ENCODE data around the gene KRTAP6-1.

KRTAP6-1 gene

GRCh38 chr21:30613836-30614235 lies at the start of gene KRTAP6-1:
KRTAP6-1 (minus strand) TSS chr21:30613930; CDS start chr21:30613904, 26 bp downstream.
- H3K36me3 ChIP-seq (ENCODE audit: insufficient read depth, low read length), result no peaks in the 10 kb centered on the region
- H3K27me3 ChIP-seq (ENCODE audit: insufficient read depth, low read length, poor library complexity, severe bottlenecking), result no peaks in the 10 kb centered on the region
- no peak within 1 kb of the TSS for H3K9ac ChIP-seq (ENCODE audit: low read depth, low read length, poor library complexity, severe bottlenecking)
- no peaks in the 10 kb centered on the region for H4K20me1 ChIP-seq (ENCODE audit: insufficient read depth, low read length, poor library complexity, severe bottlenecking)
- TF ChIP-seq EZH2phosphoT487 (IDR thresholded peaks at IDR 0.05; ENCODE audit: borderline replicate concordance) (no peak), CTCF (conservative IDR thresholded peaks at IDR 0.05; ENCODE audit: low read length) (no peak)
- no peaks in the 10 kb centered on the region for H3F3A ChIP-seq (ENCODE audit: low read depth)
- no peaks in the 10 kb centered on the region for H3K9me2 ChIP-seq (replicated peaks; ENCODE audit: low read depth, low read length)
- no peak within 1 kb of the TSS for H2AFZ ChIP-seq (ENCODE audit: low read length)
- no peak within 1 kb of the TSS for H3K4me3 ChIP-seq (ENCODE audit: low read length, poor library complexity, severe bottlenecking)
- H3K4me1 ChIP-seq (ENCODE audit: insufficient read depth, low read length, poor library complexity, severe bottlenecking), result no peaks in the 10 kb centered on the region
- H3K4me2 ChIP-seq (ENCODE audit: low read depth, low read length, poor library complexity, severe bottlenecking), result no peak within 1 kb of the TSS
- no peaks in the 10 kb centered on the region for H3K9me3 ChIP-seq (ENCODE audit: insufficient read depth, low read depth, low read length)
- H3K79me2 ChIP-seq (ENCODE audit: insufficient read depth, low read length), result no peaks in the 10 kb centered on the region

- TF ChIP-seq CTCF (conservative IDR thresholded peaks at IDR 0.05; ENCODE audit: low read length) (no peak), EZH2phosphoT487 (IDR thresholded peaks at IDR 0.05; ENCODE audit: borderline replicate concordance) (no peak)
Measured at GRCh38 chr21:30652891-30653290, 39.2 kb upstream of the KRTAP6-1 start.

GRCh38 chr21:30646904-30647414 lies 33.2 kb upstream of the KRTAP6-1 start:
- Histone ChIP-seq H3F3A (ENCODE audit: low read depth) (no peaks in the 10 kb centered on the region), H3K4me2 (ENCODE audit: low read depth, low read length, poor library complexity, severe bottlenecking) (no peak overlapping the region), H3K9me3 (ENCODE audit: insufficient read depth, low read depth, low read length) (no peaks in the 10 kb centered on the region), H3K27me3 (ENCODE audit: insufficient read depth, low read length, poor library complexity, severe bottlenecking) (no peaks in the 10 kb centered on the region), H3K36me3 (ENCODE audit: insufficient read depth, low read length) (no peaks in the 10 kb centered on the region), H3K4me1 (ENCODE audit: insufficient read depth, low read length, poor library complexity, severe bottlenecking) (no peaks in the 10 kb centered on the region), H3K4me3 (ENCODE audit: low read length, poor library complexity, severe bottlenecking) (no peak overlapping the region), H4K20me1 (ENCODE audit: insufficient read depth, low read length, poor library complexity, severe bottlenecking) (no peaks in the 10 kb centered on the region), H3K9ac (ENCODE audit: low read depth, low read length, poor library complexity, severe bottlenecking) (no peak overlapping the region), H3K9me2 (replicated peaks; ENCODE audit: low read depth, low read length) (no peaks in the 10 kb centered on the region), H2AFZ (ENCODE audit: low read length) (no peak overlapping the region), H3K79me2 (ENCODE audit: insufficient read depth, low read length) (no peaks in the 10 kb centered on the region)
- no peak for TF ChIP-seq CTCF (conservative IDR thresholded peaks at IDR 0.05; ENCODE audit: low read length)
- TF ChIP-seq EZH2phosphoT487 (IDR thresholded peaks at IDR 0.05; ENCODE audit: borderline replicate concordance), result no peak

More at GRCh38 chr21:30652891-30653290, 39.2 kb upstream of the KRTAP6-1 start:
- no peaks in the 10 kb centered on the region for H3K9me3 ChIP-seq (ENCODE audit: insufficient read depth, low read depth, low read length)
- no peak overlapping the region for H3K9ac ChIP-seq (ENCODE audit: low read depth, low read length, poor library complexity, severe bottlenecking)
- H3K4me3 ChIP-seq (ENCODE audit: low read length, poor library complexity, severe bottlenecking), result no peak overlapping the region
- no peaks in the 10 kb centered on the region for H3K36me3 ChIP-seq (ENCODE audit: insufficient read depth, low read length)
- no peaks in the 10 kb centered on the region for H3F3A ChIP-seq (ENCODE audit: low read depth)
- no peaks in the 10 kb centered on the region for H3K4me1 ChIP-seq (ENCODE audit: insufficient read depth, low read length, poor library complexity, severe bottlenecking)
- H3K9me2 ChIP-seq (replicated peaks; ENCODE audit: low read depth, low read length), result no peaks in the 10 kb centered on the region
- no peak overlapping the region for H2AFZ ChIP-seq (ENCODE audit: low read length)
- H4K20me1 ChIP-seq (ENCODE audit: insufficient read depth, low read length, poor library complexity, severe bottlenecking), result no peaks in the 10 kb centered on the region
- no peaks in the 10 kb centered on the region for H3K27me3 ChIP-seq (ENCODE audit: insufficient read depth, low read length, poor library complexity, severe bottlenecking)
- H3K4me2 ChIP-seq (ENCODE audit: low read depth, low read length, poor library complexity, severe bottlenecking), result no peak overlapping the region
- H3K79me2 ChIP-seq (ENCODE audit: insufficient read depth, low read length), result no peaks in the 10 kb centered on the region

Measured in Loucy (cell line).